Mucosa of rectum (tissue), 2 donors: ENCODE measurements around the gene PRODH2.
A peak's percentile ranks its signal among the peaks of the same experiment; 100 is the strongest.

Experiments
- H3K27ac ChIP-seq, 2 donors: one replicate each; pipeline ENCODE4 v1.7.0; 2013; ENCODE audit warnings: inconsistent platforms in 2 of 2, low read depth in 2 of 2, low read length in 2 of 2
- H3K27me3 ChIP-seq, 2 donors: one replicate each; pipeline ENCODE4 v1.7.0; 2013; ENCODE audit warnings: low read length in 2 of 2; ENCODE audit not compliant: control insufficient read depth in 2 of 2, insufficient read depth in 2 of 2
- H3K36me3 ChIP-seq, 2 donors: one replicate each; pipeline ENCODE4 v1.7.0; 2013; ENCODE audit warnings: low read length in 2 of 2; ENCODE audit not compliant: control insufficient read depth in 2 of 2, insufficient read depth in 2 of 2
- H3K4me1 ChIP-seq, 2 donors: one replicate each; pipeline ENCODE4 v1.7.0; 2013; ENCODE audit warnings: low read length in 2 of 2, mild to moderate bottlenecking in 1 of 2; ENCODE audit not compliant: control insufficient read depth in 2 of 2, insufficient read depth in 2 of 2
- H3K4me3 ChIP-seq, 2 donors: one replicate each; pipeline ENCODE4 v1.7.0; 2013; ENCODE audit warnings: low read length in 2 of 2
- H3K9ac ChIP-seq, 2 donors: one replicate each; pipeline ENCODE4 v1.7.0; 2013; ENCODE audit warnings: low read length in 2 of 2, low read depth in 1 of 2, mild to moderate bottlenecking in 1 of 2
- H3K9me3 ChIP-seq, 2 donors: one replicate each; pipeline ENCODE4 v1.7.0; 2013; ENCODE audit warnings: low read length in 2 of 2; ENCODE audit not compliant: control insufficient read depth in 2 of 2
- donor health status: healthy.
- donor health status: Normal muscosa, but diverticular disease.

The PRODH2 gene

DNA sequence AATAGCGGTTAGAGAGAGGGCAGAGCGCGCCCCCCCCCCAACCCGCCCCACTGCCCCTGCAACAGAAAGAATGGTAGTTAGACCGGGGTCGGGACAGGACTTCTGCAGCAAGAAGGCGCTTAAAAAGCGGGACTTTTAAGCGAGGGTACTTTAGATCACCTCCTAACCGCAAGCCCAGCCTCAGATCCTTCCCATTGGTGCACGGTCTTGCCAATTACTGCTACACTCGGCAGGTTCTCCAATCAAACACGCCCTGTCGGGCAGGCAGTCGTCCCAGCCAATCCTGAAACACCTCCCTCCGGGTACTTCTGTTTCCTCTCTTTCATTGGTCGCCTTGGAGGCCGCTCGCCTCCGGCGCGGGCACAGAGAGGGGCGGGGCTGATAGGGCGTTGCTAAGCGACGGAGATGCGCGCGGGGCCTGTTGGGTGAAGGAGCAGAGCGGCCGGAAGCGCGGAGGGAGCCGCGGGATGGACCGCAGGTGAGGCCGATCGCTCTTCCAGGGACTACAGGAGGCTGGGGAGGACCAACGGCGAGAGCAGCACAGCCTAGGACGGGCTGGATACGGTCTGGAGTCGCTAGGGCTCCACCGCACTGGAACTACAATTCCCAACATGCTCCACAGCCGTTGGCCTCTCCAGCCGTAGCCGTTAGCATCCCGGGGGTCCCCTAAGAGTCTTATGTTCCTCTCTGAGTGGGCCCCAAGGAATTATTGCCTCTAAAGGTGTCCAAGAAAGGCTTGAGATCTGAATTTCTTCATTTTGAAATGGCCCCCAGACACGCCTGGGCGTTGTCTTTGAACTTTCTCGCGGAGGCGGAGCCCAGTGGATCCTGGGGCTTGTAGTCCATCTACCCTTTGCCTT is 54.7 kb downstream of the PRODH2 start, which contains the start of gene PROSER3:
PROSER3 (plus strand) TSS at position 428 of the 860 bp plus-strand sequence; CDS start at position 468, 40 bp downstream.
- Histone ChIP-seq H3K4me1 (peaks cover 28% of the 10 kb centered on the region in 2 donors), H3K36me3 (peaks cover 15 to 17% of the 10 kb centered on the region in 2 donors), H3K27ac (peak within 1 kb of the TSS; percentile 94 to 97)

DNA sequence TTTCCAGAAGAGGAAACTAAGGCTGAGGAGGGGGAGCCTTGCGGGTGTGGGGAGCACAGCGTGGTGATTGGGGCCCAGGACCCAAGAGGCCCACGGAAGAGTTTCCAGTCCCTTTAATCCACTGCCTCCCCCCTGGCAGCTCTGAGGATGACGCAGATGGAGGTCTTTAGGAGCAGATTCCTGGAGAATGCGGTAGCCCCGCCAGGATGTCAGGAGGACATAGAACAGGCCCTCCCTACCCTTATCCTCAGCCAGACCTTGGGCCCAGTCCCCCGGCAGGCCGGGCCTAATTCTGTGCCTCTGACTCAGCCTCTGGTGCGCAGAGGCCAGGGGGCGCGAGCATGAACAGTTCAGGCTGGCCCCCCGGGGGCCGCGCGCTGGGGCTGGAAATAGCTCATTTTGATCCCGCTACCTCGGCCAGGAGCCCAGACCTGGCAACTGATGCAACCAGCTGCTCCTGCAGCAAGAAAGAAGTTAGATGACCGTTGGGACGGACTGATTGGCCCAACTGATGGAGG is 55.4 kb downstream of the PRODH2 start:
- H3K9ac ChIP-seq = no peak overlapping the region
- H3K9me3 ChIP-seq = no peaks in the 10 kb centered on the region
- H3K4me3 ChIP-seq = peak overlapping the region; percentile 57 to 98
- peaks cover 28% of the 10 kb centered on the region in 2 donors for H3K4me1 ChIP-seq
- peaks cover 0 to 3% of the 10 kb centered on the region in 2 donors for H3K27me3 ChIP-seq
- peaks cover 21 to 23% of the 10 kb centered on the region in 2 donors for H3K36me3 ChIP-seq
- peak overlapping the region; percentile 59 to 97 for H3K27ac ChIP-seq

More for the DNA sequence above, 54.7 kb downstream of the PRODH2 start, which contains the start of gene PROSER3:
- Histone ChIP-seq H3K4me3 (peak within 1 kb of the TSS; percentile 98 to 100), H3K9ac (peak within 1 kb of the TSS; percentile 92), H3K9me3 (no peaks in the 10 kb centered on the region), H3K27me3 (peaks cover 0 to 3% of the 10 kb centered on the region in 2 donors)

DNA sequence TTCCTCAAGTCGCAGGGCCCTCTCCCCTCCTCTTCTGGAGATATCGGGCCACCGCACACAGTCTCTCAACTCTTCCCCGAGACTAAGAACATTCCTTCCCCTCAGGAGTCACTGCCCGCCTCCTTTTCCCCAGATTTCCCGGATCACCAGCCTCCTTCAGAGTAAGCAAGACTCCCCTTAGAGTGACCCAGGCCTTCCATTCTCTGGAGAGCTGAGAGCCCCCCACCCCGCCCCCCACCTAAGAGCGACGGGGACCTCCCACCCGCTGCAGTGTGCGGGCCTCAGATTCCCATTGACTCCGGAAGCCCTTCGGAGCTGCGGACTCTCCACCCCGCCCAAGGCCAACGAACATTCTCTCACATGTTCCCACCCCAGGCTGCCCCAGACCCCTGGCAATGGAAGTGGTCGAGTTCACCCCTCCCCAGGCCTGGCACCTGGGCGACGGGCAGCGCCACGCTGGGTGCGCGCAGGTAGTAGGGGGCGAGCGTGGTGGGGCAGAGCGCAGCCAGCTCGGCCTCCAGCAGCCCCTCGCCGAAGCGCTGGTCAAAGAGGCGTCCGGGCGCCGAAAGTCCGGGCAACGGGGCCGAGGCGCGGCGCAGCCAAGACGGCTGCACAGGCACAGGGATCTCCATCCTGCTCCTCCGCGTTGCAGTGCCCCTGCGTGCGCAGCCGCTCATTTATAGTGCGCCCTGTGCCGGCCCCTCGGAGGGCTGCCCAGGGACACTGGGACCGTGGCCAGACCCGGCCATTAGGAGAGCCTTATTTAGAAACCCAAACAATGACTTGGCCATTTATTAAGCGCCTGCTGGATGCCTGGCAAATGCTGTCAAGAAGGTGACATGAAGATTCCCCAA is 56.0 kb downstream of the PRODH2 start, which contains the start of gene HSPB6:
HSPB6 (minus strand) TSS at position 653 of the 854 bp plus-strand sequence; CDS start at position 632, 21 bp downstream.
- H3K9ac ChIP-seq = peak within 1 kb of the TSS; percentile 47
- H3K4me3 ChIP-seq = peak within 1 kb of the TSS; percentile 57 to 98
- peaks cover 28% of the 10 kb centered on the region in 2 donors for H3K4me1 ChIP-seq
- H3K36me3 ChIP-seq = peaks cover 15 to 18% of the 10 kb centered on the region in 2 donors
- H3K27me3 ChIP-seq = peaks cover 0 to 3% of the 10 kb centered on the region in 2 donors
- no peaks in the 10 kb centered on the region for H3K9me3 ChIP-seq
- H3K27ac ChIP-seq = peak within 1 kb of the TSS; percentile 59 to 97

DNA sequence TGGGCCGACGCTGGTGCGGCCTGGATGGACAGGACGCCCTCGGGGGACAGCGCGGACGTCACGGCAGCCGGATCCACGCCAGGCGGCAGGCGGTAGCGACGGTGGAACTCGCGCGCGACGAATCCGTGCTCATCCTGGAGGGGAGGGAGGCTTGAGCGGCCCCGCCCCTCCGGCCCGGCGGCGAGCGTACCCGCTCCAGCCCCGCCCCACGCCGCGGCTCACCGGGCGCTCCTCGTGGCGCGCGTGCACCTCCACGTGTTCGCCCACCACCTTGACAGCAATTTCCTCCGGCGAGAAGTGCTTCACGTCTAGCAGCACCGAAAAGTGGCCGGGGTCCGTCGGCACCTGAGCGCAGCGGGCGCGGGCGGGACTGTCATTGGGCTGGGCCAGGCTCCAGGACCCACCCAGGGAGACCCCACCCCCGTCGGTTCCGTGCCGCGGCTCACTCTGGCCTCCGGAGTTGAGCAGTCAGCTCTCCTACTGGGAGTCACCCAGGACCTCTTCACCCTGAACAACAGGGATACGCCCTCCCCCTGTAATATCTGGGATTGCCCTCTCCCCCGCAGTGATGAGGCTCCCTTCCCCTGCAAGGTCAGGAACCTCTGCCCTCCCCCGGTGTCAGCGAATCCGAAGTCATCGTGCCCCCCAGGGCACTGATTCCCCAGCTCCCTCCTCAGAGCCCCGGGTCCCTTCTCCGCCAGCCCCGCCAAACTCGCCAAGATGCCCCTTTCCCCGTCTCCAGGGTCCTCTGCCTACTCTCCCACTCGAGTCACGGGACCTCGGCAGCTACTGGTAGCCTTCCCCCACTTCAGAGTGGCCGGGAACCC is 56.9 kb downstream of the PRODH2 start:
- Histone ChIP-seq H3K9ac (peak overlapping the region; percentile 47), H3K4me3 (peak overlapping the region; percentile 48 to 56), H3K27ac (peak overlapping the region; percentile 59 to 97)

DNA sequence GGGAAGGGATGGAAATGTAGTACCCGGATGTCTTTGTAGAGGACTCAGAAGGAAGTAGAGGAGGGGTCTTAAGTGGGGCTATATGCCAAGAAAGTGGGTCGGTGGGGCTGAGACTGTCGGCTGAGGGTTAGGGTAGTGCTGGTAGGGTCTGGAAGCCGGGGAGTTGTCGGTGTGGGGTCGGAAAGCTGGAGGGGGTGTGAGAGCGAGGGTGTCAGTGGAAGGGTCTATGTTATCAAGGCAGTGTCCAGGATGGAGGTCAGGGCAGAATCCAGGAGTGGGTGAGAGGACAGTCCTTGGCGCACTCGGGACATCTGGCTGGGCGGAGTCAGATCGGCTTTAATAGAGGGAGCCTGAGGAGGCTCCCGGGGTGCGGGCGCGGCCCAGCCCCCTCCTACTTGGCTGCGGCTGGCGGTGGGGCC is 57.5 kb downstream of the PRODH2 start:
- Histone ChIP-seq H3K27me3 (peaks cover 0 to 3% of the 10 kb centered on the region in 2 donors), H3K9me3 (no peaks in the 10 kb centered on the region), H3K9ac (peak overlapping the region in 1 of 2 donors; percentile 47), H3K4me3 (peak overlapping the region; percentile 48 to 56), H3K36me3 (peaks cover 15 to 18% of the 10 kb centered on the region in 2 donors), H3K27ac (peak overlapping the region; percentile 59 to 97), H3K4me1 (peaks cover 28% of the 10 kb centered on the region in 2 donors)

More for the DNA sequence above, 56.9 kb downstream of the PRODH2 start:
- H3K27me3 ChIP-seq = peaks cover 0 to 3% of the 10 kb centered on the region in 2 donors
- peaks cover 15 to 18% of the 10 kb centered on the region in 2 donors for H3K36me3 ChIP-seq
- H3K4me1 ChIP-seq = peaks cover 28% of the 10 kb centered on the region in 2 donors
- H3K9me3 ChIP-seq = no peaks in the 10 kb centered on the region

DNA sequence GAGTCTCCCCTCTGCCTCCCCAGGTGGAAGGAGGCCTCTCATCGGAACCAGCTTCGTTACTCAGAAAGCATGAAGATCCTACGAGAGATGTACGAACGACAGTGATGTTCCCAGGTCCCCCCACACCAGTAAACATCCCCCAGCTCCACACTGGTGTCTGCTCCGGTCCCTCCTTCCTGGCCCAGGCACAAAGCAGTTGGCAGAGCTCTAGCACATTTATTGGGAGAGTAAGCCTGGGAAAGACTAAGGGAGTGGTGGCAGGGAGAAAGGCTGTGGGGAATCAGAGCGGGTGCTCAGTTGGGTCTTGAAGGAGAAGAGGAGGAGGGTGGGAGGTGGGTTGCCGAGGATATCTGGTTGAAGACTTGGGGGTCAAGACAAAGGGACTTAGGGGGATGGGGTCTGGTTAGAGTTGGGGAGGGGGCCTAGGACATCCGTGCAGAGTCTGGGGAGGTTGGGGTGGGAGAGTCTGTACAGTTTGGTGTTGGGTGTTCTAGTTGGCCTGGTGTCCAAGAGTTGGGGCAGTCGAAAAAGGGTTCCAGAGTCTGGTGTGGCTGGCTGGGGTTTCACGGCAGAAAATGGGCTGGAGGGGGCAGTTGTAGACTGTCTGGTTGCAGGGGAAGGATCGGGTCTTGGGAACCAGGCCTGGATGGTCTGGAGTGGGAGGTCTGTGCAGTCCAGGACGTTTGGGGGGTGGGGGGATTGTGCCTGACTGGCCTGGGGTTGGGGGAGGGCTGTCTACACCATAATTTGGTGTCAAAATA is 58.1 kb downstream of the PRODH2 start:
- Histone ChIP-seq H3K9me3 (no peaks in the 10 kb centered on the region), H3K4me1 (peaks cover 28% of the 10 kb centered on the region in 2 donors), H3K9ac (no peak overlapping the region), H3K27me3 (peaks cover 0 to 3% of the 10 kb centered on the region in 2 donors), H3K27ac (peak overlapping the region in 1 of 2 donors; percentile 97), H3K36me3 (peaks cover 15 to 18% of the 10 kb centered on the region in 2 donors), H3K4me3 (no peak overlapping the region)

DNA sequence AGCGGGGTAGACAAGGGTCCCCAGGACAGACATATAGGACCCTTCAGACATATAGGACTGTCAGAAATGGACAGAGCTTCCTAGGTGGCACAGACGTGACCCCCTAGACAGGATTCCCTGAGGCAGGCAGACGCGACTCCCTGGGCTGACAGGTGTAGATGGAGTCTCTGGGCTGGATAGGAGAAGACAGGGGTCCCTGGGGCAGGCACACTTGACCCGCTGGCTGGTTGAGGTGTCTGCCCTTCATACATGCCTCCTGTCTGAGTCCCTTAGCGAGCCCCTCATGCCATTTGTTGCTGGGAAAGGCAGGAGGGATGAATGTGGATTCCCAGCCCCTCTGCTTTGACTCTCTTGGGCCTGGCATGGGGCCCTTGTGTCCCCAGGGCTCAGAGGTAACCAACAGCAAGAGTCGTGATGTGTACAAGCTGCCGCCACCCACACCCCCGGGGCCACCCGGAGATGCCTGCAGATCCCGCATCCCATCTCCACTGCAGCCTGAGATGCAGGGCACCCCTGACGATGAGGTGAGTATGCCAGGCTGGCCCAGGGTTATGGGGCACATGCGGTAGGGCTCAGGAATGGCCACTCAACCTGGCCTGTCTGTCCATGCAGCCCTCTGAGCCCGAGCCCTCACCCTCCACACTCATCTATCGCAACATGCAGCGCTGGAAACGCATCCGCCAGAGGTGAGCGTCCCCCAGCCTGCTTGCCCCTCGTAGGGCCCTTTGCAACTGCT is 58.8 kb downstream of the PRODH2 start:
- no peak overlapping the region for H3K9ac ChIP-seq
- no peaks in the 10 kb centered on the region for H3K9me3 ChIP-seq
- H3K36me3 ChIP-seq = peaks cover 15 to 18% of the 10 kb centered on the region in 2 donors
- no peak overlapping the region for H3K4me3 ChIP-seq
- no peak overlapping the region for H3K27ac ChIP-seq
- H3K27me3 ChIP-seq = peaks cover 0 to 3% of the 10 kb centered on the region in 2 donors
- H3K4me1 ChIP-seq = peaks cover 26 to 28% of the 10 kb centered on the region in 2 donors

DNA sequence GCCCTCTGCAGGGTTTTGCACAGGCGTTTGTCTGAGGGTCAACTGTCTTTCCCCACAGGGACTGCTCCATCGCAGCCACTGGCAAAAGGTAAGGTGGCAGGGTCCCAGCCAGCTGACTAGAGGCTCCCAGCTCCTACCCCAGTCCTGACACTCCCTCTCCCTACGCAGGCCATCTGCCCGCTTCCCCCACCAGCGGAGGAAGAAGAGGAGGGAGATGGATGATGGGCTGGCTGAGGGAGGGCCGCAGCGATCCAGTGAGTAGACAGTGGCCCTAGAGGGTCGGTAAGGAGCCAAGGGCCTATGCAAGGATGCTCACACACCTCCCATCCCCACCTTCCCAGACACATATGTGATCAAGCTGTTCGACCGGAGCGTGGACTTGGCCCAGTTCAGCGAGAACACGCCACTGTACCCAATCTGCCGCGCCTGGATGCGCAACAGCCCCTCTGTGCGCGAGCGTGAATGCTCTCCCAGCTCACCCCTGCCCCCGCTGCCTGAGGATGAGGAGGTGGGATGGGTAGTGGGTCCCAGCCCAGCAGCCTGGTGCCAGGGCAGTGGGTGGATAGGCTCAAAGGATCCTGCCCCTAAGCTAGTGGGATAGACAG is 59.8 kb downstream of the PRODH2 start:
- Histone ChIP-seq H3K27me3 (peaks cover 0 to 3% of the 10 kb centered on the region in 2 donors), H3K4me3 (no peak overlapping the region), H3K36me3 (peaks cover 15 to 18% of the 10 kb centered on the region in 2 donors), H3K9me3 (no peaks in the 10 kb centered on the region), H3K4me1 (peaks cover 21 to 28% of the 10 kb centered on the region in 2 donors), H3K9ac (no peak overlapping the region), H3K27ac (no peak overlapping the region)
